Cardiac muscle cell (in vitro differentiated cells and primary cell): Measurements from ENCODE around the gene NMT2. TPM values are rescaled to one million over a fixed set of nuclear protein-coding genes. Genes with fewer than 3 reads are reported as not detected.
A peak's percentile ranks its signal among the peaks of the same experiment; 100 is the strongest.

Experiments
- DNase-seq, 2 donors: peaks; one replicate each; pipeline versions ENCODE4 v3.0.0 to v3.0.0-alpha.2; 2010 to 2017; ENCODE audit warnings: low read depth in 1 of 2, low spot score in 1 of 2
- H3K27ac ChIP-seq: fragments of 200-600 bp; sonication (generic); 2 replicates; pipeline ENCODE4 v1.5.1; 2016
- H3K27me3 ChIP-seq: fragments of 200-600 bp; sonication (generic); 2 replicates; pipeline ENCODE4 v1.6.0; 2016; ENCODE audit warnings: control low read depth
- H3K36me3 ChIP-seq: fragments of 200-600 bp; sonication (generic); 2 replicates; pipeline ENCODE4 v1.5.1; 2016; ENCODE audit warnings: control low read depth
- H3K4me1 ChIP-seq: fragments of 200-600 bp; sonication (generic); 2 replicates; pipeline ENCODE4 v1.8.1; 2017; ENCODE audit warnings: low read depth, mild to moderate bottlenecking, mixed run types
- H3K4me3 ChIP-seq: fragments of 200-600 bp; sonication (generic); 2 replicates; pipeline ENCODE4 v1.5.1; 2016; ENCODE audit warnings: mild to moderate bottlenecking
- H3K9me3 ChIP-seq: fragments of 200-600 bp; sonication (generic); 2 replicates; pipeline ENCODE4 v1.5.1; 2017; ENCODE audit warnings: low read depth, mild to moderate bottlenecking, control low read depth
- CTCF ChIP-seq: IDR thresholded peaks from 2 replicates; pipeline ENCODE4 v1.5.1; 2012; ENCODE audit warnings: low read depth, mild to moderate bottlenecking, low read length
- polyA plus RNA-seq: library from polyadenylated mRNA; unstranded; fragments of >200 nt; fragmentation: Nextera tagmentation; extraction: Ambion mirVana; gene quantifications from 2 replicates; pipeline ENCODE4 v1.2.1, GENCODE V29; 2016
- total RNA-seq: library from RNA; depleted of rRNA; stranded (reverse); fragments of >200 nt; gene quantifications from 2 replicates; pipeline ENCODE4 v1.2.3, GENCODE V29; 2016

Gene NMT2
- total and polyA plus RNA-seq, 2 experiments from 2014 or later = 8.7 to 14.1 TPM

DNA sequence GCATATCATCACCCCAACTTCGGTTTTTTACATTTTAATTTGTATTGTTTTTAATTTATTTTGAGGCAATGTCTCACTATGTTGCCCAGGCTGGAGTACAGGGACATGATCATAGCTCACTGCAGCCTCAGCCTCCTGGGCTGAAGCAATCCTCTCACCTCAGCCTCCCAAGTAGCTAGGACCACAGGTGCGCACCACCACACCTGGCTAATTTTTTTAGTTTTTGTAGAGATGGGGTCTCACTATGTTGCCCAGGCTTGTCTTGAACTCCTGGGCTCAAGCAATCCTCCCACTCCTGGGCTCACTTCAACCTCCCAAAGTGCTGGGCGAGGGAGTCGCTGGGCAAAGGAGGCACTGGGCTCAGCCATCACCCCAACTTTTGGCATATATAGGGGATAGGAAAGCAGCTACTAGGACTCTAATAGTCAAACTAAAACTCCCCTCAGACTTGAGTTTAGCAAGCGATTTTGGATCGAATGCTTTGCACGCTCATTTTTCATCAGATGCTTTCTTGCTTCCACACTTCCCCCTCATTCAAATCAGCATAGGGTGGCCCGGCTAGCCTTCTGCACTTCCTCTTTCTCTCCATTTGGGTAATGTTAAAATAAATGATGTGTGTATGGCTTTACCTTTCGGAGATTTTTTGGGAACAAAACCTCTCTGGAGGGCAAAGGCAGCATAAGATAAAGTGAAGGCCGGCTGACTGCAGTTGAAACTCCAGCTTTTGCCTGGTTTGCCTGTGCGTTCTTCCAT lies 20.8 kb upstream of the NMT2 start:
- Histone ChIP-seq H3K27me3 (no peaks in the 10 kb centered on the region), H3K4me1 (no peaks in the 10 kb centered on the region), H3K27ac (no peak overlapping the region), H3K4me3 (no peak overlapping the region), H3K36me3 (no peaks in the 10 kb centered on the region), H3K9me3 (no peaks in the 10 kb centered on the region)
- TF ChIP-seq CTCF = no peak
- DNase-seq = no peak

- DNase-seq = no peak
- Histone ChIP-seq H3K9me3 (no peaks in the 10 kb centered on the region), H3K36me3 (no peaks in the 10 kb centered on the region), H3K27ac (no peak overlapping the region), H3K4me3 (no peak overlapping the region), H3K27me3 (no peaks in the 10 kb centered on the region), H3K4me1 (no peaks in the 10 kb centered on the region)
- TF ChIP-seq CTCF = no peak
Measured at GRCh38 chr10:15188603-15189002, 20.1 kb upstream of the NMT2 start.

- Histone ChIP-seq H3K4me3 (no peak overlapping the region), H3K27me3 (no peaks in the 10 kb centered on the region), H3K36me3 (no peaks in the 10 kb centered on the region), H3K9me3 (no peaks in the 10 kb centered on the region), H3K4me1 (no peaks in the 10 kb centered on the region), H3K27ac (no peak overlapping the region)
- no peak for DNase-seq
- TF ChIP-seq CTCF = no peak
Measured at GRCh38 chr10:15183689-15184481, 15.4 kb upstream of the NMT2 start.

DNA sequence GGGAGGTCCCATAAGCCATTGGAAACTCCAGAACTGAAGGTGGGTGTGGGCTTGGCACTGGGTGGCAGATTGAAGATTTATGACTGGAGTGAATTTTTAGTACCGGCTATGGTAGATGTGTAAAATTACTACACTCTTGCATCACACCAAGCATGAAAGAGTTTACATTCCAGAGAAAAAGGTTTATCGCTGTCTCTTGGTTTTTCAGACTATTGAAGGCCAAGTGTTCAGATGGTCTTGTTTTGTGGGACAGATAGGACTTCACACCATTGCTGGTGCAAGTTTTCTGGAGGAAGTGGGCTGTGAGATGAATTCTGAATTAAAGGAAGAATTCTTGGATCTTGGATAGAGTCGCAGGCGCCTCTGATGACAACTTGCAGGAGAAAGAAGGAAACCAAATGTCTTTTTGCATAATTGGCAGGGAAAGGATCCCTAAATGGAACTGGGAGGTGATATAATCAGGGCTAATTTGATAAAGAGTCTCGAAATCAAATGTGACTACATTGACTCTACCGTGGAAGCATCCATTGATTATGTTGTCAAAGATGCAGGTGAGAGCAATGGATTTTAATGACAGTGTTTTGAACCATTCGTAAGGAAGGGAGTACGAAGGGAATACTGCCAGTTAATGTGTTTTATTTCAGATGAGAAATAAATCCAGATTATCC lies 14.2 kb upstream of the NMT2 start:
- H3K4me3 ChIP-seq = no peak overlapping the region
- H3K27ac ChIP-seq = no peak overlapping the region
- TF ChIP-seq CTCF = no peak
- DNase-seq = peak in 1 of 2 donors; percentile 82
- H3K36me3 ChIP-seq = no peaks in the 10 kb centered on the region
- no peaks in the 10 kb centered on the region for H3K9me3 ChIP-seq
- no peaks in the 10 kb centered on the region for H3K27me3 ChIP-seq
- H3K4me1 ChIP-seq = no peaks in the 10 kb centered on the region

DNA sequence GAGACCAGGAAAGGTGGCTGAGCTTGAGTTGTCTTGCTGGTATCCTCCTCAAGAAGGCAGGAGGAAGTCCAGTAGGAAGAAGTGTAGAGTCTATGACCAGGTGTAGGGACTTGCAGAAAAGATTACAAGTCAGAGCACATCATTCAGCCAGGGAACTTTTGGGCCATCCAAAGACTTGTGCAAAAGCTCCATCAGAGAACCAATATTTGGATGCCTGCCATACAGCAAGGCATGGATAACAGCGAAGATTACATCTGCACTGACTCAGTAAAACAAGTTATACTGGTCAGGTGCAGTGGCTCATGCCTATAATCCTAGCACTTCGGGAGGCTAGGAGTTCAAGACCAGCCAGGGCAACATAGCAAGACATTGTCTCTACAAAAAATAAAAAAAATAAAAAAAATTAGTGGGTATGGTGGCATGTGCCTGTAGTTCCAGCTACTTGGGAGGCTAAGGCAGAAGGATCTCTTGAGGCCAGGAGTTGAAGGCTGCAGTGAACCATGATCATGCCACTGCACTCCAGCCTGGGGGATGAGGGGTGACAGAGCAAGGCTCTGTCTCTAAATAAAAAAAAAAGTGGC lies 13.2 kb upstream of the NMT2 start:
- no peaks in the 10 kb centered on the region for H3K4me1 ChIP-seq
- no peak for TF ChIP-seq CTCF
- no peaks in the 10 kb centered on the region for H3K9me3 ChIP-seq
- no peaks in the 10 kb centered on the region for H3K36me3 ChIP-seq
- no peak for DNase-seq
- no peak overlapping the region for H3K27ac ChIP-seq
- no peak overlapping the region for H3K4me3 ChIP-seq
- no peaks in the 10 kb centered on the region for H3K27me3 ChIP-seq
